Ascending aorta (tissue), 2 donors: ENCODE results near the gene APOA1. TPM values are rescaled to one million over a fixed set of nuclear protein-coding genes. Genes with fewer than 3 reads are reported as not detected.

Source experiments
- DNase-seq, 2 donors: peaks; one replicate each; pipeline ENCODE4 v3.0.0-alpha.2; 2019; ENCODE audit warnings: low spot score in 2 of 2
- H3K27ac ChIP-seq, 2 donors: fragments of 200-600 bp; sonication (generic); one replicate each; pipeline ENCODE4 v1.5.1; 2016 to 2017; ENCODE audit warnings: mild to moderate bottlenecking in 1 of 2
- H3K27me3 ChIP-seq: fragments of 200-600 bp; sonication (generic); one replicate; pipeline ENCODE4 v1.5.1; 2017
- H3K36me3 ChIP-seq, 2 donors: fragments of 200-600 bp; sonication (generic); one replicate each; pipeline ENCODE4 v1.5.1; 2016
- H3K4me1 ChIP-seq, 2 donors: fragments of 200-600 bp; sonication (generic); one replicate each; pipeline ENCODE4 v1.5.1; 2016 to 2017; ENCODE audit warnings: mild to moderate bottlenecking in 1 of 2
- H3K4me3 ChIP-seq, 2 donors: fragments of 200-600 bp; sonication (generic); one replicate each; pipeline ENCODE4 v1.5.1; 2016 to 2017; ENCODE audit warnings: mild to moderate bottlenecking in 1 of 2
- H3K9me3 ChIP-seq, 2 donors: fragments of 200-600 bp; sonication (generic); one replicate each; pipeline ENCODE4 v1.5.1; 2016
- CTCF ChIP-seq, 3 experiments: fragments of 200-600 bp in 2 of 3; fragments of 450-650 bp in 1 of 3; sonication (generic) in 2 of 3; IDR thresholded peaks; one replicate each; pipeline ENCODE4 v1.5.1; 2016 to 2019; ENCODE audit warnings: antibody characterized with exemption in 3 of 3, mild to moderate bottlenecking in 1 of 3, moderate library complexity in 1 of 3
- intact Hi-C: fragments of 100-400 bp; cut with DNase I; formaldehyde crosslinking; loops from one replicate; pipeline ENCODE4 v1.15.1; 2023
- total RNA-seq: library from RNA; depleted of rRNA; stranded (reverse); fragments of >200 nt; gene quantifications from one replicate; pipeline ENCODE4 v1.1.0, GENCODE V29; 2016

Gene APOA1
- total RNA-seq, 1 donor from 2014 or later: 80.3 TPM

- Histone ChIP-seq H3K4me3 (no peak overlapping the region), H3K27ac (peak overlapping the region in 1 of 2 donors; percentile 66), H3K27me3 (no peaks in the 10 kb centered on the region), H3K4me1 (no peaks in the 10 kb centered on the region), H3K9me3 (no peaks in the 10 kb centered on the region), H3K36me3 (no peaks in the 10 kb centered on the region)
- intact Hi-C loops: no loop called here
- no peak for TF ChIP-seq CTCF (IDR thresholded peaks at IDR 0.05)
- no peak for DNase-seq
Measured at GRCh38 chr11:116813781-116814471, 23.5 kb downstream of the APOA1 start.

GRCh38 chr11:116813170-116813569 is 24.3 kb downstream of the APOA1 start:
- intact Hi-C loops: no loop called here
- no peak for DNase-seq
- TF ChIP-seq CTCF (IDR thresholded peaks at IDR 0.05): no peak
- Histone ChIP-seq H3K27me3 (no peaks in the 10 kb centered on the region), H3K4me1 (no peaks in the 10 kb centered on the region), H3K4me3 (no peak overlapping the region), H3K9me3 (no peaks in the 10 kb centered on the region), H3K27ac (peak overlapping the region in 1 of 2 donors; percentile 2), H3K36me3 (no peaks in the 10 kb centered on the region)

GRCh38 chr11:116812109-116812508 is 25.3 kb downstream of the APOA1 start:
- Histone ChIP-seq H3K4me1 (no peaks in the 10 kb centered on the region), H3K27me3 (no peaks in the 10 kb centered on the region), H3K9me3 (no peaks in the 10 kb centered on the region), H3K27ac (no peak overlapping the region), H3K36me3 (no peaks in the 10 kb centered on the region), H3K4me3 (no peak overlapping the region)
- no peak for DNase-seq
- no peak for TF ChIP-seq CTCF (IDR thresholded peaks at IDR 0.05)
- intact Hi-C loops: no loop called here

GRCh38 chr11:116811194-116811593 is 26.2 kb downstream of the APOA1 start:
- TF ChIP-seq CTCF (IDR thresholded peaks at IDR 0.05): no peak
- Histone ChIP-seq H3K27ac (no peak overlapping the region), H3K4me3 (no peak overlapping the region), H3K27me3 (no peaks in the 10 kb centered on the region), H3K36me3 (no peaks in the 10 kb centered on the region), H3K9me3 (no peaks in the 10 kb centered on the region), H3K4me1 (no peaks in the 10 kb centered on the region)
- no peak for DNase-seq
- intact Hi-C loops: no loop called here

- Histone ChIP-seq H3K36me3 (no peaks in the 10 kb centered on the region), H3K9me3 (no peaks in the 10 kb centered on the region), H3K27ac (peak overlapping the region in 1 of 2 donors; percentile 12), H3K4me3 (no peak overlapping the region), H3K27me3 (no peaks in the 10 kb centered on the region), H3K4me1 (no peaks in the 10 kb centered on the region)
- intact Hi-C loops: no loop called here
- no peak for TF ChIP-seq CTCF (IDR thresholded peaks at IDR 0.05)
- DNase-seq: no peak
Measured at GRCh38 chr11:116808262-116809175, 28.9 kb downstream of the APOA1 start.
